ENCODE results near the gene PPP1R1A.

DNA sequence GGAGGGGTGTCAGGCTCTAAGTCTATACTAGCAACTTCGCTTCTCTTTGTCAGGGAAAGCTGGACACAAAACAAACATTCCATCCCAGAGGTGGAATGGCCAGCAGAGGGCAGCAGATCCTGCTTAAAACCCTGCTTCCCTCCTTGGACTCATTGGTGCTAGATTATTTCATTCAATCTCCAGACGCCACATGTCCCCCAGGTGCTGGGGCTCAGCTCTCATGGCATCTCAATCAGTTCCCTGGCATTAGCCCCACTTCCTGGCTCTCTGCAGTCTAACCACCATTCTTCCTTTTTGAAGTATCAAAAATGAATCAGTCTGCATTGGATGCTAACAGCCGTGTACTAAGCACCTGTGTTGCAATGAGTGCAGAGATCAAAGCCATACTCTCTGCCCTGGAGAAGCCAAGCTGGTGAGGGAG is 8.1 kb upstream of the PPP1R1A start:
- TF ChIP-seq TAF1 (IDR thresholded peaks at IDR 0.05; ENCODE audit: low read depth), result no peak
- no peak for TF ChIP-seq EP300 (IDR thresholded peaks at IDR 0.05; ENCODE audit: borderline replicate concordance)
- TF ChIP-seq, protein P1, sequence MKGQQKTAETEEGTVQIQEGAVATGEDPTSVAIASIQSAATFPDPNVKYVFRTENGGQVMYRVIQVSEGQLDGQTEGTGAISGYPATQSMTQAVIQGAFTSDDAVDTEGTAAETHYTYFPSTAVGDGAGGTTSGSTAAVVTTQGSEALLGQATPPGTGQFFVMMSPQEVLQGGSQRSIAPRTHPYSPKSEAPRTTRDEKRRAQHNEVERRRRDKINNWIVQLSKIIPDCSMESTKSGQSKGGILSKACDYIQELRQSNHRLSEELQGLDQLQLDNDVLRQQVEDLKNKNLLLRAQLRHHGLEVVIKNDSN (IDR thresholded peaks at IDR 0.05), result no peak
- TF ChIP-seq CEBPB (IDR thresholded peaks at IDR 0.05), result no peak
